Measurements from ENCODE around the gene SRP72.

DNA sequence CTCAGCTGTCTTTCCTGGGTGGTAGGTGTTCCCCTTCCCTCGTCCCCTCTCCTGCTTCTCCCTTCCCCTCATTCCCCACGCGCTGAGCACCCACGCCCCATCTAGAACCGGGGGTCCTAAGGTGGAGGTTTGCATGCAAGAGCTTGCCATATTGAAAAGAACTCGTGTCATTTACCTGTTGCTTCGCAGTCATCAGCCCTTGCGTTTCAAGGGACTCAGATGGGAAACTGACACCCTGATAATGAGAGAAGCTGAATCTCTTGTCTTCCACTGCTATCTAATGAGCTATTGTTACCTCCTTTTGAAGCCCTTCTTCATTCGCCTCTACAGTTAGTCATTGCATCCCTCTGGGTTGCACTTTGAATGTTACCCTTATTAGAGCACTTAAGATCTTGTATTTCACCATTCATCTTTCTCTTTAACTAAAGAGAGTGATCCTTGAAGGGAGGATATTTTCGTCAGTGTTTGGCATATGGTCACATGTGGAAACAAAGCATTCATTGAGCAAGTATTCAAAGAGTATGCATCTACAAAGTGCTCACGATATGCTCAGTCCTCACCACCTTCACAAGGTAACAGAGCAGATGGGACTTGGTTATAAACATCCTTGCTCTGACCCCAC lies 63.8 kb downstream of the SRP72 start:
- TF ChIP-seq, protein P1, sequence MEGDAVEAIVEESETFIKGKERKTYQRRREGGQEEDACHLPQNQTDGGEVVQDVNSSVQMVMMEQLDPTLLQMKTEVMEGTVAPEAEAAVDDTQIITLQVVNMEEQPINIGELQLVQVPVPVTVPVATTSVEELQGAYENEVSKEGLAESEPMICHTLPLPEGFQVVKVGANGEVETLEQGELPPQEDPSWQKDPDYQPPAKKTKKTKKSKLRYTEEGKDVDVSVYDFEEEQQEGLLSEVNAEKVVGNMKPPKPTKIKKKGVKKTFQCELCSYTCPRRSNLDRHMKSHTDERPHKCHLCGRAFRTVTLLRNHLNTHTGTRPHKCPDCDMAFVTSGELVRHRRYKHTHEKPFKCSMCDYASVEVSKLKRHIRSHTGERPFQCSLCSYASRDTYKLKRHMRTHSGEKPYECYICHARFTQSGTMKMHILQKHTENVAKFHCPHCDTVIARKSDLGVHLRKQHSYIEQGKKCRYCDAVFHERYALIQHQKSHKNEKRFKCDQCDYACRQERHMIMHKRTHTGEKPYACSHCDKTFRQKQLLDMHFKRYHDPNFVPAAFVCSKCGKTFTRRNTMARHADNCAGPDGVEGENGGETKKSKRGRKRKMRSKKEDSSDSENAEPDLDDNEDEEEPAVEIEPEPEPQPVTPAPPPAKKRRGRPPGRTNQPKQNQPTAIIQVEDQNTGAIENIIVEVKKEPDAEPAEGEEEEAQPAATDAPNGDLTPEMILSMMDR (conservative IDR thresholded peaks at IDR 0.05): no peak
- TF ChIP-seq EZH2 (IDR thresholded peaks at IDR 0.05; ENCODE audit: low read depth): no peak

All from PC-9 (cell line).